ENCODE measurements around the gene AGR2.
"Not testable (repeated sequence)": the region's sequence is repeated elsewhere in the genome, so short reads cannot be mapped to it uniquely, and the experiment has no call there.

The AGR2 gene

GRCh38 chr7:16773326-16773725, 31.5 kb downstream of the AGR2 start:
- DNase-seq = no peak

DNA sequence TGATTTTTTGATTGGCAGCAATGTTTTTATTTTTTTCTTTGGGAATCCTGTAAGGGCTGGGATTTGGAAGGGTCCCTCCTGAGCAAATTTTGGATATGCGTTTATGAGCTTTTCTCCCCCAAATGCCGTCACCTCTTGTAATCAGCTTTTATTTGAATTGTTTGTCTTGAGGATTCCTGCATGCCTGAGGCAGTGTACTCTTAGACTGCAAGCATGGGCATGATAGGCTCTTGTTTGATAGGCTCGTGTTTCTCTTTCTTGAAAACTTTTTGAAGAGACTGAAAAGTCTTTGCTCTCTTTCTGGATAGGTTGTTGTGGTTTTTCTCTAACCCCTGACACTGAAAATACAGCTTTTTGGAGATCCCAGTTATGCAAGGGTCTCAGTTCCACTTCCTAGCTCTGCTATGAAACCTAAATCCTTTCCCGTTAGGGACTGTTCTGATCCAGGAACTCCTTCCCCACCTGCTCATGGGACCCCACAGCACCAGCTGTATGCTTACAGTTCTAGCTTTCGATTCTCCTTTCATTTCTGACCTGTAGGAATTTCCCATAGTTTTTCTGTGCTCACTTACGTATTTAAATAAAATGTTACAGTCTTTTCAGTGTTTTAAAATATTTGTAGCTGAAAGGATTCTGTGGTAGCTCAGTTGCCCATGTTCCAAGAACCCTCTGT, 34.0 kb downstream of the AGR2 start:
- DNase-seq = no peak

DNA sequence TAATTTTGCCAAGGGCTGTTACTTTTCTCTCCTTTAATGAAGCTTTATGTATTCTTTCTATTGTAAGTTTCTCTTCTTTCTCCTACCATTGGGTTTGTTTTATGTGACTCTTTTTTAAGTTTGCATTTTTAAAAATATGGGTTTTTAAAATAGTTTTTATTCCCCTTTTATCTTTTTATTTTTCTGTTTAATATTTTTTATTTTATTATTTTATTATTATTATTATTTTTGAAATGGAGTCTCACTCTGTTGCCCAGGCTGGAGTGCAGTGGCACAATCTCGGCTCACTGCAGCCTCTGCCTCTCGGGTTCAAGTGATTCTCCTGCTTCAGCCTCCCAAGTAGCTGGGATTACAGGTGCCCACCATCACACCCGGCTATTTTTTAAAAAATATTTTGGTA, 34.8 kb downstream of the AGR2 start:
- not testable (repeated sequence) for DNase-seq

- no peak for DNase-seq
Measured at GRCh38 chr7:16765436-16765859, 39.4 kb downstream of the AGR2 start.

DNA sequence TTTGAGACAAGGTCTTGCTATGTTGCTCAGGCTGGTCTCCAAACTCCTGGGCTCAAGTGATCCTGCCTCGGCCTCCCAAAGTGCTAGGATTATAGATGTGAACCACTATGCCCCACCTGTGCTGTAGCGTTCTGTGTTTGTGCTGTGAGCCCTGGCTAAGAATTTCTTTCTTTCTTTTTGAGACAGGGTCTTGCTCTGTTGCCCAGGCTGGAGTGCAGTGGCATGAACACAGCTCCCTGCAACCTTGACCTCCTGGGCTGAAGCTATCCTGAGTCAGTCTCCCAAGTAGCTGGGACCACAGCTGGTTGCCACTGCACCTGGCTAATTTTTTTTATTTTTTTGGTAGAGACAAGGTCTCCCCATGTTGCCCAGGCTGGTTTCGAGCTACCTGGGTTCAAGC, 39.9 kb downstream of the AGR2 start:
- DNase-seq = no peak

- DNase-seq = no peak
Measured at GRCh38 chr7:16762177-16762576, 42.6 kb downstream of the AGR2 start.

DNA sequence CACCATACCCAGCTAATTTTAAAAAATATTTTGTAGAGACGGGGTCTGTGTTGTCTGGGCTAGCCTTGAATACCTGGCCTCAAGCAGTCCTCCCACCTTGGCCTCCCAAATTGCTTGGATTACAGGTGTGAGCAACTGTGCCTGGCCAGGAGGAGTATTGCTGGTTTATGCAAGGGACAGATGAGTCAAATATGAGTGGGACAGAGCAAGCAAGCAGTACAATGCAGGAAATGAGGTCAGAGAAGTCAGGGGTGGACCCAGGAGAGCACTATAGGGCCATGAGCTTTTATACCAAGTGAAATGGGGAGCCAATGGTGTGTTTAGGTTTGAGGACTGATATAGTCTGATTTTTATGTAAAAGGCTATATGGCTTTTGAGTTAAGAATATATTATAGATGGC, 45.0 kb downstream of the AGR2 start:
- DNase-seq = no peak

DNA sequence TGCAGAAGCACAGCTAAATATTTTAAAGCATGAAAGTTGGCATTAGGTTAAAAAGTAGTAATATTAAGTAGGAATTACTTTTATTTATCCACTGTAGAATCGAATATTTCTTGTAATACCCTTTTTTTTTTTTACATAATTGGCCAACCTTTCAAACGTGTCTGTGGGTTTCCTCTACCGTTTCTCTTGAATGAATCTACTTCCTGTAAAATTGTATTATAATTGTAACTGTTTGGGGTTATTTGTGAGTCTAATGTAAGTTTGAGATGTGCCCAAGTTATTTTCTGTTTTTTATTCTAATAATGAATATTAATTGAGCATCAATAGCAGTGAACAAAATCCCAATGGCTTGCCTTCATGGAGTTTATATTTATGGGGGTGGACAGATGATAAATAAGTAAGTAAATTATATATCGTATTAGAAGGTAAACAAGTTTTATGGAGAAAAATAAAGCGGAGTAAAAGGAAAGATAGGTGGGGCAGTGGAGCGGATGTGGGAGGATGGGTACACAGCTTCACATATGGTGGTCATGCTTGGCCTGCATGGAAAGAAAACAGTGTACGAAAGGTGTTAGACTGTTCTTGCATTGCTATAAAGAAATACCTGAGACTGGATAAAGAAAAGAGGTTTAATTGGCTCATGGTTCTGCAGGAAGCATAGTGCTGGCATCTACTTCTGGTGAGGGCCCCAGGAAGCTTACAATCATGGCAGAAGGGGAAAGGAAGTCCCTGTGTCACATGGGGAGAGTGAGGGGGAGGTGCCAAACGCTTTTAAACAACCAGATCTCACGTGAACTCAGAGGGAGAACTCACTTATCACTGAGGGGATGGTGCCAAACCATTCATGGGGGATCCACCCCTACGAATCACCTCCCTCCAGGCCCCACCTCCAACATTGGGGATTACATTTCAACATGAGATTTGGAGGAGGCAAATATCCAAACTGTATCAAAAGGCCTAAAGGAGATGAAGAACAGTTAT, 45.9 kb downstream of the AGR2 start:
- DNase-seq = no peak

- no peak for DNase-seq
Measured at GRCh38 chr7:16758036-16758435, 46.8 kb downstream of the AGR2 start.

- no peak for DNase-seq
Measured at GRCh38 chr7:16755397-16755796, 49.4 kb downstream of the AGR2 start.

DNA sequence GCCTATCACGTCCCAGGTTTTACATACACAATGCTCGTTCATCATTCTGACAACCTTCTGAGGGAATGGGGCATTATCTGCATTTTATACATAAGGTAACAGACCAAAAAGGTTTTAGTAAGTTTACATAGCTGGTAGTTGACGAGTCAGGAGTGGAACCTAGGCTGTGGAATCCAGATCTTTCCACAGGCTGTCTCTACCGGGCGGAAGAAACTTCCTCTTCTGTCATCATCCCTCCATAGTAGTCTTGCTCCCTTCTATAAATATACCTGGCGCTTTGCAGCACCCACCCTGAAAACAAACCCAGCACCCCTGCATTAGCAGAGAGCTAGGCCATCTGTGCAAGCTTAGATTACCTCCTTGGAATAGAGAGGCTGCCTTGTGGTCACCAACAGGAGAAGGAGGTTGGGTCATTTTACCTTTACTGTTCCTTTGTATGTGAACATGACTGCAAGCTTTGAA, 49.9 kb downstream of the AGR2 start:
- no peak for DNase-seq

DNA sequence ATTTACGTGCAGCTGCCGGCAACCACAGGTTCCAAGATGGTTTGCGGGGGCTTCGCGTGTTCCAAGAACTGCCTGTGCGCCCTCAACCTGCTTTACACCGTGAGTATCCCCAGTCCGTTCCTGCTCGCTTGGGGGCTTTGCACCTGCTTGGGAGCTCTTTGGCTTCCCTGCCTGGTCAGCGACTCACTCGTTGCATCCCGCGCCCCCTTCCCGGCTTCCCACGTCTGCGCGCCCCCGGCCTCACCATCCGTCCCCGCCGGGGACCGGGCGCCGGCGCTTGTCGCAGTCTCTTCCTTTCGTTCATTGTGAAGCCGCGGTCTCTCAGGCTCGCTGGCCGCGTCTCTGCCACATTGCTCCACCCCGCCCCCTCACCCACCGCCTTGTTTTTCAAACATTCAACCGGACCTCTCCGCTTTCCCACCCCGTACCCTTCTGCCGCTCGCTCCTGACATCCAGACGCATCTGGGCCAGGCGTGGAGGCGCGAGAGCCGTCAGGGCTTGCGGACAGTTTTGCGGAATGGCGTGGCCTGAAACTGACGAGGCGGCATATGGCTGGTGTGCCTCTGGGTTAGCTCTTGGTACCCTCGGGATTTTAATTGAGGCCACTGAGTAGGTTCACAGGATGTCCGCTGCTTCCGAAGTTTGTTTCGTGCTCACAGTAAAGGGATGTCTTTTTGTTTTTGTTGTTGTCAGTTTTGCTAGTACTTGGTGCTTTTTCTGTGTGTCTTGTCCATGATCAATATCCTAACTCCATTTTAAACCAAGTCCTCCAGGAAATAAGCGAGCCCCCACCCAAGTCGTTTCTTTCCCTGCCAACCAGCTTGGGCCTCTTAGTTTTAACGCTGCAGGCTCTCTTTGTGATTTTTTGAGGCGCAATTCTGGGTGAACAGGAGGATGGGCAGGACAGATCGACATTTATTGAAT, 50.6 kb downstream of the AGR2 start:
- no peak for DNase-seq

DNA sequence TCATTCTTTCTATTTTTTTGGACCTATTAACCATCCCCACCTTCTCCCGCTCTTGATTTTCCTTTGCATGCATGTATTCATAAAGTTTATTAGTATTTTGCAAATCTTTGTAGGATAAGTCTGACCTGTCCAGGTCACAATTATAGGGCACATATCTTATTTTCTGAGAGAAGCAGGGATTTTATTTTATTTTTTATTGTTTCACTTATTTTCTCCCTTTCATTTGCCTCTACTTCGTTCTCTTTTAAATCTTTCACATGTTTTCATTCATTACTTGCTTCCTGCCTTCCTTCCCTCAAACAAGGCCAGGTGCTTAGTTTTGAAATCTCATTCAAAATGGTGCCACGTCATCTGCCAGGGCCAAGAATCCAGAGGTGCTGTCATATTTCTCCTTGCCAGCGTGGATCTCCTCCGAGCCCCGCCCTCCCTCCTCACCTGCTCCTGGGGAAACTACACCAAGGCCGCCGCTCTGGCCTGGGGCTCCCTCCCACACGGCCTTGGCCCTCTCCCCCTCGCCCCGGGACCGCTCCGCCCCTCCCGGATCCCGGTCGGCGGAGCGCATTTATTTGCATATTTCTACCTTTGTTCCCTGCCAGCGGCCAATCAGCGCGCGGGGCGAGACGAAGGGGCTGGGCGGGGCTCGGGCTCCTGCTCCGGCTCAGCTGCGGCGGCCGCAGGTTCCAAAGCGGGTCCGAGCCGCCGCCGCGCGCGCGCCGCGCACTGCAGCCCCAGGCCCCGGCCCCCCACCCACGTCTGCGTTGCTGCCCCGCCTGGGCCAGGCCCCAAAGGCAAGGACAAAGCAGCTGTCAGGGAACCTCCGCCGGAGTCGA, 51.5 kb downstream of the AGR2 start, which contains the start of gene TSPAN13:
TSS of gene TSPAN13 (plus strand) at position 654 of the 830 bp plus-strand sequence. CDS start 213 bp downstream, outside the sequence.
- peak in 2 of 4 experiments; percentile 5 to 12 for DNase-seq

- DNase-seq = no peak
Measured at GRCh38 chr7:16747102-16747501, 57.7 kb downstream of the AGR2 start.

DNA sequence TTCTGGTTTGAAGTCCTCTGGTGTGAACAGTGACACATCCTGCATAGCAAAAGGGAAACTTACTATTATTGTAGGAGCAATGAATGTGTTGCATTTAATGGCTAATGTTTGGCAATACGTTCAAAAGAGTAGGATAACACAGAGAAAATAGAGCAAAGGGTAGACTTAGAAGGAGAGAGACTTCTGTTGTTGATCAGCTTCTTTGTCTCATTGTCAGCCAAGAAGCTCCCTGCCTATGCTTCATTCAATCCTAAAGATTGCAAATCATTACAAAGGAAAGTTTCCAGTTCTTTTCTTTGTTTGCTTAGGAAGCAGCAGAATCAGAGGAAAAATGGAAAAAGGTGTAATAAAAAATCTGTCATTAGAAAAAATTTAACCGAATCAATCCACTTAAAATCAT, 59.2 kb downstream of the AGR2 start:
- no peak for DNase-seq

- DNase-seq = no peak
Measured at GRCh38 chr7:16744518-16745250, 60.1 kb downstream of the AGR2 start.

DNA sequence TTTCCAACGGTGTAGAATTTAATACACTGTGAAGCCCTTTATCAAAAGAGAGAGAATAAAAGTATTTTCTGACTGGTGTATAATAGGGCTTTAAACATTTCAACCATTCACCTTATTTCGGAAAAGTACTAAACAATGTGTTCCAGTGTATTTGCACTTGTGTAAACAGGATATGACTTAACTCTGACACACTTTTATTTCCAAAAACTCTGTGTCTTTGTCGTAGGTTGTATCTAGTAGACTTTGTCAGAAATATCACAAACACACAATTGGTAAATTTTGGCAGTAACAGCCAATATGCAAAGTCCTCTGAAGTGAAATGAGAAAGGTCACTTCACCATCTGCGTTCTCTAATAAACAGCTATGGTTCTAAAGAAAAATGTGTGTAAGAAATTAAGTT, 61.6 kb downstream of the AGR2 start:
- no peak for DNase-seq

- DNase-seq = no peak
Measured at GRCh38 chr7:16742547-16742946, 62.3 kb downstream of the AGR2 start.
